Measurements from ENCODE around the gene PSD. TPM values are rescaled to one million over a fixed set of nuclear protein-coding genes. Genes with fewer than 3 reads are reported as not detected.

Gene PSD
- total and polyA plus RNA-seq, 9 of the 15 experiments (the other 6 are each of a cell fraction or from before 2014, with no cell fraction given): 0.11 to 1.7 (median 0.54) TPM; not detected in 2

DNA sequence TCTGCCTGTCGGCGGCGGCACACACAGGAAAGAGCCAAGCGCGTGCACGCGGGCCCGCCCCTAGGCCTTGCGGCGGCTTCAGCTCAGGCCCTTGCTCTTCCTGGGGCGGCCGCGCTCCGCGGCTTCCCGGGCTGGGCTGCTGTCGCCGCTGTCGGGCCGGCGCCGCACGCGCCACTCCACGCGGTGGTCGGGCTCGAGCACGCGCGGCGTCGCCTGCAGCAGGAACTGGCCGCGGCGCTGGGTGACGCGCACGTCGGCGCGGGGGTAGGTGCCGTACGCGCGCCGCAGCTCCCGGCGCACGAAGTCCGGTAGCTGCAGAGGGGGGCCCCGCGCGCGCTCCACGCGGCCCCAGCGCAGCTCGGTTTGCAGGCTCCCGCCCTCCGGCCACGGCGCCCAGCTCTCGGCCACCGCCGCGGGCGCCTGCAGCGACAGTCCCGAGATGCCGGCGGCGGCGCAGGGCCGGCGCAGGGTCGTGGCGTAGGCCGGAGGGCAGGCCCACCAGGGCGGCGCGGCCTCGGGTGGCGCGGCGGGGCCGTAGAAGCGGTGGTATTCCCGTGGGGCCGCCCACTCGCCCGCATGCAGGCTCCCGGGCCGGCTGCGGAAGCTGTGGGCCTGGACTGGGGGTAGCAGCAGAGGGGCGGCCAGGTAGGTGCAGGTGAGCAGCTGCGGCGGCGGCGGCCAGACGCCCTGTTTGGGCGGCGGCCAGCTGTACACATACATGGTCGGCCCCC lies 32.0 kb upstream of the PSD start:
- Histone ChIP-seq H3K79me2 (ENCODE audit: control insufficient read depth, insufficient read depth, low read length) (peaks cover 43% of the 10 kb centered on the region), H3K9me3 (replicated peaks; ENCODE audit: control insufficient read depth, insufficient read depth, low read depth, low read length) (no peaks in the 10 kb centered on the region), H3K27me3 (ENCODE audit: control insufficient read depth in 2 of 2, insufficient read depth in 2 of 2, low read length in 2 of 2) (no peaks in the 10 kb centered on the region), H4K20me1 (replicated peaks; ENCODE audit: control insufficient read depth, insufficient read depth, low read length) (no peaks in the 10 kb centered on the region), H3K9ac (ENCODE audit: insufficient read depth in 1 of 2, low read depth in 2 of 2, low read length in 2 of 2) (peak overlapping the region; percentile 90 to 94), H3K4me1 (replicated peaks in 1 of 2; ENCODE audit: control insufficient read depth in 2 of 2, insufficient read depth in 2 of 2, low read length in 2 of 2) (peaks cover 28 to 41% of the 10 kb centered on the region in 2 experiments), H3K4me2 (ENCODE audit: insufficient read depth, low read length) (peak overlapping the region; percentile 94), H3K36me3 (ENCODE audit: control insufficient read depth, insufficient read depth, low read length) (peaks cover 32% of the 10 kb centered on the region; the same call in 2 of the 3 replicates), H3K27ac (ENCODE audit: extremely low read depth, low read depth, low read length) (peak overlapping the region; percentile 95), H2AFZ (ENCODE audit: low read depth, low read length) (peak overlapping the region; percentile 52), H3K9me1 (ENCODE audit: control insufficient read depth, insufficient read depth, low read length) (no peaks in the 10 kb centered on the region), H3K4me3 (peak overlapping the region; percentile 80)
- FAIRE-seq (no peak), DNase-seq (ENCODE audit: extremely low read depth in 1 of 4, low spot score in 3 of 4) (peak; percentile 74 to 86 (median 77)), ATAC-seq (peak; percentile 71)
- intact Hi-C loops (cut with micrococcal nuclease): no loop called here
- under 1% methylated on average over 34 of the region's 104 CpGs for whole genome bisulfite sequencing (ENCODE audit: insufficient coverage, low coverage, missing lambda C conversion rate)
- ChIA-PET CTCF (ENCODE audit: low intra/inter-chr PET ratio) (no interaction called here), POLR2A (interaction anchor here (0.6 to 3.3 kb wide), 14 partner anchors 9 to 220 kb away, joined by 3 to 24 read pairs (median 4); partner anchors contain the start of genes CUEDC2 and FBXL15)
- in situ Hi-C loops (cut with MboI): no loop called here
- BruUV-seq (replicated peaks): no TSS peak
- TF ChIP-seq FOXM1 (IDR thresholded peaks at IDR 0.05; ENCODE audit: low read depth): no peak
- TF ChIP-seq FOXM1 (CRISPR knock-in tag; IDR thresholded peaks at IDR 0.05; ENCODE audit: low read depth): peak; percentile 84; the same call in 1 of the 2 replicates
- 0 out of 4 replicates have a peak, but pooled peaks of 1 of the 2 experiments have one; percentile 7 for TF ChIP-seq RAD21 (CRISPR knock-in tag; conservative IDR thresholded peaks at IDR 0.05 in 1 of 2, IDR thresholded peaks at IDR 0.05 in 1 of 2)
- TF ChIP-seq STAT5B (CRISPR knock-in tag; IDR thresholded peaks at IDR 0.05): no peak
- no peak for TF ChIP-seq ZNF143 (CRISPR knock-in tag; IDR thresholded peaks at IDR 0.05)
- peak; percentile 49; the same call in 1 of the 2 replicates for TF ChIP-seq RB1 (IDR thresholded peaks at IDR 0.05; ENCODE audit: low read depth)
- TF ChIP-seq CREBBP (IDR thresholded peaks at IDR 0.05; ENCODE audit: low read depth, low read length): no peak
- TF ChIP-seq, protein P1, sequence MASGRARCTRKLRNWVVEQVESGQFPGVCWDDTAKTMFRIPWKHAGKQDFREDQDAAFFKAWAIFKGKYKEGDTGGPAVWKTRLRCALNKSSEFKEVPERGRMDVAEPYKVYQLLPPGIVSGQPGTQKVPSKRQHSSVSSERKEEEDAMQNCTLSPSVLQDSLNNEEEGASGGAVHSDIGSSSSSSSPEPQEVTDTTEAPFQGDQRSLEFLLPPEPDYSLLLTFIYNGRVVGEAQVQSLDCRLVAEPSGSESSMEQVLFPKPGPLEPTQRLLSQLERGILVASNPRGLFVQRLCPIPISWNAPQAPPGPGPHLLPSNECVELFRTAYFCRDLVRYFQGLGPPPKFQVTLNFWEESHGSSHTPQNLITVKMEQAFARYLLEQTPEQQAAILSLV (tag; IDR thresholded peaks at IDR 0.05): no peak
- TF ChIP-seq HSF4 (CRISPR knock-in tag; IDR thresholded peaks at IDR 0.05; ENCODE audit: borderline replicate concordance): no peak
- TF ChIP-seq TOE1 (IDR thresholded peaks at IDR 0.05; ENCODE audit: borderline replicate concordance): no peak
- no peak for TF ChIP-seq TOE1 (CRISPR knock-in tag; IDR thresholded peaks at IDR 0.05; ENCODE audit: borderline replicate concordance, low read depth)
- TF ChIP-seq FOSL1 (tag; conservative IDR thresholded peaks at IDR 0.05): no peak
- no peak for TF ChIP-seq ARHGAP35 (IDR thresholded peaks at IDR 0.05; ENCODE audit: partially characterized antibody)
- peak; percentile 25; the same call in 1 of the 2 replicates for TF ChIP-seq ESRRA (IDR thresholded peaks at IDR 0.05; ENCODE audit: borderline replicate concordance, low read depth)
- no peak for TF ChIP-seq DPF2 (IDR thresholded peaks at IDR 0.05)
- TF ChIP-seq NONO (IDR thresholded peaks at IDR 0.05; ENCODE audit: low read depth in 2 of 2, low read length in 1 of 2): peak in 1 of 2 experiments; percentile 64; a peak in 2 of 4 replicates
- TF ChIP-seq ARID1B (IDR thresholded peaks at IDR 0.05): no peak
- TF ChIP-seq, protein P2, sequence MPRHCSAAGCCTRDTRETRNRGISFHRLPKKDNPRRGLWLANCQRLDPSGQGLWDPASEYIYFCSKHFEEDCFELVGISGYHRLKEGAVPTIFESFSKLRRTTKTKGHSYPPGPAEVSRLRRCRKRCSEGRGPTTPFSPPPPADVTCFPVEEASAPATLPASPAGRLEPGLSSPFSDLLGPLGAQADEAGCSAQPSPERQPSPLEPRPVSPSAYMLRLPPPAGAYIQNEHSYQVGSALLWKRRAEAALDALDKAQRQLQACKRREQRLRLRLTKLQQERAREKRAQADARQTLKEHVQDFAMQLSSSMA (CRISPR knock-in tag; IDR thresholded peaks at IDR 0.05): no peak
- TF ChIP-seq, protein P3, sequence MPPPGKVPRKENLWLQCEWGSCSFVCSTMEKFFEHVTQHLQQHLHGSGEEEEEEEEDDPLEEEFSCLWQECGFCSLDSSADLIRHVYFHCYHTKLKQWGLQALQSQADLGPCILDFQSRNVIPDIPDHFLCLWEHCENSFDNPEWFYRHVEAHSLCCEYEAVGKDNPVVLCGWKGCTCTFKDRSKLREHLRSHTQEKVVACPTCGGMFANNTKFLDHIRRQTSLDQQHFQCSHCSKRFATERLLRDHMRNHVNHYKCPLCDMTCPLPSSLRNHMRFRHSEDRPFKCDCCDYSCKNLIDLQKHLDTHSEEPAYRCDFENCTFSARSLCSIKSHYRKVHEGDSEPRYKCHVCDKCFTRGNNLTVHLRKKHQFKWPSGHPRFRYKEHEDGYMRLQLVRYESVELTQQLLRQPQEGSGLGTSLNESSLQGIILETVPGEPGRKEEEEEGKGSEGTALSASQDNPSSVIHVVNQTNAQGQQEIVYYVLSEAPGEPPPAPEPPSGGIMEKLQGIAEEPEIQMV (tag; conservative IDR thresholded peaks at IDR 0.05; ENCODE audit: low read depth): no peak
- no peak for TF ChIP-seq ZNF140 (CRISPR knock-in tag; IDR thresholded peaks at IDR 0.05)
